GM21526 (cell line): ENCODE measurements around the gene CMPK1.

Experiments used
- ATAC-seq: cut with Tn5 transposase; IDR thresholded peaks from one replicate; pipeline ENCODE4 v1.9.1; 2021; ENCODE audit warnings: moderate library complexity; ENCODE audit not compliant: unreplicated experiment, low FRiP score

Gene CMPK1

GRCh38 chr1:47389731-47390130 lies 56.1 kb downstream of the CMPK1 start:
- no peak for ATAC-seq

- ATAC-seq = no peak
Measured at GRCh38 chr1:47390843-47391242, 57.3 kb downstream of the CMPK1 start.

- ATAC-seq = no peak
Measured at GRCh38 chr1:47393141-47393540, 59.6 kb downstream of the CMPK1 start.

GRCh38 chr1:47395433-47395832 lies 61.8 kb downstream of the CMPK1 start:
- ATAC-seq = no peak

- no peak for ATAC-seq
Measured at GRCh38 chr1:47396671-47397196, 63.1 kb downstream of the CMPK1 start.

GRCh38 chr1:47399138-47399845 lies 65.7 kb downstream of the CMPK1 start:
- ATAC-seq = no peak

- no peak for ATAC-seq
Measured at GRCh38 chr1:47399846-47400155, 66.2 kb downstream of the CMPK1 start.

GRCh38 chr1:47401761-47402160 lies 68.2 kb downstream of the CMPK1 start:
- ATAC-seq = no peak

GRCh38 chr1:47402591-47402990 lies 69.0 kb downstream of the CMPK1 start:
- no peak for ATAC-seq

- ATAC-seq = no peak
Measured at GRCh38 chr1:47403321-47403910, 69.8 kb downstream of the CMPK1 start.

- no peak for ATAC-seq
Measured at GRCh38 chr1:47405697-47406096, 72.1 kb downstream of the CMPK1 start.

- ATAC-seq = no peak
Measured at GRCh38 chr1:47406966-47407365, 73.4 kb downstream of the CMPK1 start.

GRCh38 chr1:47407481-47407880 lies 73.9 kb downstream of the CMPK1 start:
- no peak for ATAC-seq

- ATAC-seq = no peak
Measured at GRCh38 chr1:47409311-47410067, 75.9 kb downstream of the CMPK1 start.

- no peak for ATAC-seq
Measured at GRCh38 chr1:47410068-47410455, 76.5 kb downstream of the CMPK1 start.

GRCh38 chr1:47411436-47411835 lies 77.8 kb downstream of the CMPK1 start:
- no peak for ATAC-seq

- no peak for ATAC-seq
Measured at GRCh38 chr1:47412437-47412836, 78.8 kb downstream of the CMPK1 start.

GRCh38 chr1:47415728-47416318 lies 82.2 kb downstream of the CMPK1 start, which contains the start of gene FOXE3:
FOXE3 (plus strand) TSS chr1:47416285; CDS start chr1:47416316, 31 bp downstream.
- no peak for ATAC-seq

GRCh38 chr1:47416319-47417169 lies 83.0 kb downstream of the CMPK1 start:
- no peak for ATAC-seq
